BE2C (cell line): ENCODE data around the gene SLC25A21.

Experiments used
- DNase-seq: peaks from one replicate; pipeline ENCODE4 v3.0.0-alpha.2; 2020
- H3K27me3 ChIP-seq: fragments of 250-450 bp; sonication (Bioruptor Pico); 2 replicates; pipeline ENCODE4 v1.5.1; 2020; ENCODE audit warnings: mild to moderate bottlenecking
- H3K36me3 ChIP-seq: fragments of 250-450 bp; sonication (Bioruptor Pico); 2 replicates; pipeline ENCODE4 v1.5.1; 2020; ENCODE audit warnings: mild to moderate bottlenecking
- H3K4me1 ChIP-seq: fragments of 250-450 bp; sonication (Bioruptor Pico); 2 replicates; pipeline ENCODE4 v1.5.1; 2020
- H3K4me3 ChIP-seq: 2 replicates; pipeline ENCODE4 v1.5.1; 2011; ENCODE audit warnings: low read depth, low read length
- H3K9me3 ChIP-seq: fragments of 250-450 bp; sonication (Bioruptor Pico); 2 replicates; pipeline ENCODE4 v1.5.1; 2020
- CTCF ChIP-seq: IDR thresholded peaks from 2 replicates; pipeline ENCODE4 v1.5.1; 2012; ENCODE audit warnings: mild to moderate bottlenecking, low read depth, low read length

SLC25A21 gene

GRCh38 chr14:36676236-36676635 lies 496.2 kb downstream of the SLC25A21 start:
- DNase-seq, result no peak
- TF ChIP-seq CTCF, result no peak
- Histone ChIP-seq H3K4me1 (no peaks in the 10 kb centered on the region), H3K36me3 (no peaks in the 10 kb centered on the region), H3K4me3 (no peak overlapping the region), H3K27me3 (peaks cover 37% of the 10 kb centered on the region), H3K9me3 (no peaks in the 10 kb centered on the region)

- Histone ChIP-seq H3K4me3 (no peak overlapping the region), H3K4me1 (no peaks in the 10 kb centered on the region), H3K27me3 (peaks cover 37% of the 10 kb centered on the region), H3K9me3 (no peaks in the 10 kb centered on the region), H3K36me3 (no peaks in the 10 kb centered on the region)
- no peak for DNase-seq
- TF ChIP-seq CTCF, result no peak
These were observed 496.8 kb downstream of the SLC25A21 start for GRCh38 chr14:36675581-36675980.

- Histone ChIP-seq H3K36me3 (no peaks in the 10 kb centered on the region), H3K9me3 (no peaks in the 10 kb centered on the region), H3K27me3 (peaks cover 37% of the 10 kb centered on the region), H3K4me3 (no peak overlapping the region), H3K4me1 (no peaks in the 10 kb centered on the region)
- DNase-seq, result no peak
- no peak for TF ChIP-seq CTCF
These were observed 497.7 kb downstream of the SLC25A21 start for GRCh38 chr14:36674659-36675058.

- Histone ChIP-seq H3K9me3 (no peaks in the 10 kb centered on the region), H3K27me3 (peaks cover 33% of the 10 kb centered on the region), H3K4me1 (no peaks in the 10 kb centered on the region), H3K36me3 (no peaks in the 10 kb centered on the region), H3K4me3 (no peak overlapping the region)
- no peak for DNase-seq
- no peak for TF ChIP-seq CTCF
These were observed 500.3 kb downstream of the SLC25A21 start for GRCh38 chr14:36672095-36672494.

- no peaks in the 10 kb centered on the region for H3K9me3 ChIP-seq
- H3K36me3 ChIP-seq, result no peaks in the 10 kb centered on the region
- peaks cover 35% of the 10 kb centered on the region for H3K27me3 ChIP-seq
- TF ChIP-seq CTCF, result no peak
- H3K4me3 ChIP-seq, result no peak overlapping the region
- no peaks in the 10 kb centered on the region for H3K4me1 ChIP-seq
- DNase-seq, result no peak
These were observed 501.3 kb downstream of the SLC25A21 start for GRCh38 chr14:36671149-36671548.

- TF ChIP-seq CTCF, result no peak
- no peak for DNase-seq
- H3K4me1 ChIP-seq, result no peaks in the 10 kb centered on the region
- H3K4me3 ChIP-seq, result no peak overlapping the region
- H3K9me3 ChIP-seq, result no peaks in the 10 kb centered on the region
- H3K36me3 ChIP-seq, result no peaks in the 10 kb centered on the region
- H3K27me3 ChIP-seq, result peaks cover 58% of the 10 kb centered on the region
These were observed 504.7 kb downstream of the SLC25A21 start for GRCh38 chr14:36667679-36668078.
